NCI-H1092 (cell line): ENCODE measurements around the gene ASB11.
A peak's percentile ranks its signal among the peaks of the same experiment; 100 is the strongest.
"Not testable (repeated sequence)": the region's sequence is repeated elsewhere in the genome, so short reads cannot be mapped to it uniquely, and the experiment has no call there.

Experiments
- DNase-seq: peaks from one replicate; lab custom pipeline; 2025; lab: John Stamatoyannopoulos, UW

Gene ASB11

DNA sequence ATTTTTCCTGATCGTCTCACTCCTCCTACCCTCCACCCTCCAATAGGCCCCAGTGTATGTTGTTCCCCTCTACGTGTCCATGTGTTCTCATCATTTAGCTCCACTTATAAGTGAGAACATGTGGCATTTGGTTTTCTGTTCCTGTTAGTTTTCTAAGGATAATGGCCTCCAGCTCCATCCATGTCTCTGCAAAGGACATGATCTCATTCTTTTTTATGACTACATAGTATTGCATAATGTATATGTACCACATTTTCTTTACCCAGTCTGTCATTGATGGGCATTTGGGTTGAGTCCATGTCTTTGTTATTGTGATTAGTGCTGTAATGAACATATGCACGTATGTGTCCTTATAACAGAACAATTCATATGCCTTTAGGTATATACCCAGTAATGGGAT is 9.5 kb downstream of the ASB11 start:
- DNase-seq = not testable (repeated sequence)

DNA sequence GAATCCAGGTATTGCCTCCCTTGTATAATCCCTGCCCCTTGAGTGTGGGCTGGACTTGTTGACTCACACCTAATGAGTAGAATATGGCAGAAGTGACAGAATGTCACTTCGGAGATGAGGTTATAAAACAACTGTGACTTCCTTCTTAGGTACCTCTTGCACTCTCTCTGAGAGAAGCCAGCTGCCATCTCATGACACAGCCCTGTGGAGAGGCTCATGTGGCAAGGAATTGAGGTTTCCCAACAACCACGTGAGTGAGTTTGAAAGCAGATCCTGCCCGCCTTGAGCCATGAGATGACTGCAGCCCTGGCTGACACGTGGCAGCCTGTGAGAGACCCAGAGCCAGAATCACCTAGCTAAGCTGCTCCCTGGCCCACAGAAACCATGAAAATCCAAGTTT is 13.5 kb downstream of the ASB11 start:
- no peak for DNase-seq

DNA sequence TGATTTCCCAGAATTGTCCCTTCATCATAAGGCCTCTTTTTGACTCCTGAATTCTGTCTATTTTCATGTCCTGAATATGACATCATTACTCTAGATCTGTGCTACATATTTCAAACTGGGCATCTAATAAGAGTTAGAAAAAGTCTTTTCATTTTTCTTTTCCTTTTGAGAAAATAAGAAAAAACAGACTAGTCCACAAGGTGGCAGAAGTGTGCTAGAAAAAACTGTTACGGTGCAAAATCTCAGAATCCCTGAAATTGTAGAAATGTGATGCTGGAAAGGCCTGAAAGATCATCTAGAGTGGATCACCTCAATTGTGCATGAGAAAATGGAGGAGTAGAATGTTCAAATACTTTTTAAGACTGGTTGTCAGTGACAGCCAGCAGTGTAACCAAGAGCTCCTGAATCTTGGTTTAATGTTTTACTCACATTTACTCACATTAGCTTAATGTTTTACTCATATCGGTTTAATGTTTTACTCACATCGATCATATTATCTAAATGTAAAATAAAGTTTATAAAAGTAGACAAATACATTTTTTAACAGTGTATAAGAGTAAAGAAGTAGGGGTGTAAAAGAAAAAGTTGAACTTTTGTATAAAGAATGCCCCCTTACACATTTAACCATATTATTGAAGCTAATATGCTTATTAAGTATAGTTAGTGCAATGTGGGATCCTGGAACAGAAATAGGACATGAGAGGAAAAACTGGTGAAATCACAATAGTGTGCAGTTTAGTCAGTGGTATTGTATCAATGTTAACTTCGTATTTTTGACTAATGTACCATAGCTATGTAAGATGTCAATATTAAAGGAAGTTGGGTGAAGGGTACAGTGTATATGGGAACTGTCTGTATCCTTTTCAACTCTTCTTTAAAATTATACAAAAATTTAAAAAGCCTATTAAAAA is 15.2 kb downstream of the ASB11 start:
- no peak for DNase-seq

DNA sequence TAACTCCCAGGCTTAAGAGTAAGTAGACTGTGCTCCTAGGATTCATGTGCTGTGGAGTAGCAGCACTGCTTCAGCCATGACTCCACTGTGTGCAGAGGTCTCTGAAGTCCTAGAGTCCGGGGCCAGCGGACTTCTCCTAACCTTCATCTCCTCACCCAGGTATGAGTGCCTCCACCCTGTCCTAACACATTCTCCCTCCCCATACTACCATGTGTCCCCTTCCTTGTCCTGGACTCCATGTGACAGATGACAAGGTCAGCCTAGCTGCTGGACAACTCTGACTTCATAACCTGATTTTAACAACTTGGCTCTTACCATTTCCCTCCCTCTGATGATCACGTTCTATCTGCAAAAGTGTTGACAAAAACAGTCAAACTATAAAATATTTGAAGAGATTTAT is 16.7 kb downstream of the ASB11 start:
- no peak for DNase-seq

DNA sequence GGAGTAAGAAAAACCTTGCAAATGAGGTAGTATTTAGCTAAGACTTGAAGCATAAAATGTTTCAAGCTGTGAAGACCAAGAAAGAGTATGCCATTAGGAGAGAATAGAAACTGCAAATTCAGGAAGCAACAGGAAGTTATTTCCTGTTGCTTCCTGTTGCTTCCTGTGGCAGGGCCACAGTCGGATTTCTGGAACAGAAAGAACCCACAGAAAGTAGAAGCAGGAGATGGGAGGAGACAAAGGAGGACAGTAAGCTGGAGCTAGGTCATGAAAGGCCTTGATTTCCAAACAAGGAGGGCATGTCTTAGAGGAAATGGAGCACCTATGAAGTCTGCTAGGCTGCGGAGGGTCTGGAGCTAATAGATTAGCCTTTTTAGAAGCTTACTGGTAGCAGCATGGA is 17.2 kb downstream of the ASB11 start:
- no peak for DNase-seq

DNA sequence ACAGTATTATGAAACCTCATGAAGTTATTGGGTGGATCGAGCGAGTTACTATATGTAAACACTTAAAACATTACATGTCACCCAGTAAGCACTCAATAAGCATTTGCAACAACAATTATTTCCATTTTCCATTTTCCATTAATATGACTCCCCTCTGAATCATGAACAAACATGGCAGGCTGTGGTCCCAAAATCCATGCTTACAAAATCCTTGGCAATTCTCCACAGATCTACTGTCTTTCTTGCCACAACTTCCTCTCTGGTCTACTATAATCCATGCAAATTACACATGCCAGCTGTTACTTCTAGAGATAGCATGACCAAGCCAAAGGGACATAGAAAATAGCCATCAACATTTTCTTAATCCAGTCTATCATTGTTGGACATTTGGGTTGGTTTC is 22.0 kb downstream of the ASB11 start:
- DNase-seq = no peak

DNA sequence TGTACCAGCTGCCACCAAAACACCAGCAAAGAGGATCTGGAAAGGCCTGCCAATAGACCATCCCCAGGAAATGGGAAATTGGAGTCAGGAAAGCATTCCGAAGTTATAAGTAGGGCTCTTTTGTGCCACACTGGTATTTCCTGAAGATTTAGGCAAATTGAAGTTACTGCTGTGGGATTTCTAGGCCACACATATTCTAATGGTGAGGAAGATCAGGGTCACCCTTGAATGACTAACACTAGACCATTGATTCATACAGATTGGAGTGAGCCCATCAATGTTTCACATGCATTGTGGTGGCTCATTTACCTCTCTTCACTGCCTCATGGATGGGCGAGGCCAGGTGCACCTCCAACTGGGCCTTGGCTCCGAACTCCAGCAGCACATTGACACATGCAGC is 22.6 kb downstream of the ASB11 start:
- no peak for DNase-seq

DNA sequence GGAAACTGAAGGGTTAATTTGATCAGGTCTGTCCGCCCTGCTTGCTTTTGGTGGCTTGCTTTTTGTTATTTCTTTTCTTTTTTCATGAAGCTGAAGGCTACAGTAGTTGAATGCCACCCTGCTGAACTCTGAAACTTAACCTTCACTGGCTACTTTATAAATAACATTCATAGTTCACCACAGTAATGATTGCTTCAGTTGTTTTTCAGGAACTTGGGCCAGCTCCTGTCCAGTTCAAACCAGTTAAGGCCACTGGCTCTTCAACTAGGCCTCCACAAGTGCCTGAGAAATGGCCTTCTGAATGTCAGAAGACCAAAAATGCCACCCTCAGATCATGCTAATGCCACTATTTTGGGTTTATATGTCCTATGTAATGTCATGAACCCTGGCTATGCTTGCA is 37.8 kb downstream of the ASB11 start:
- DNase-seq = no peak

DNA sequence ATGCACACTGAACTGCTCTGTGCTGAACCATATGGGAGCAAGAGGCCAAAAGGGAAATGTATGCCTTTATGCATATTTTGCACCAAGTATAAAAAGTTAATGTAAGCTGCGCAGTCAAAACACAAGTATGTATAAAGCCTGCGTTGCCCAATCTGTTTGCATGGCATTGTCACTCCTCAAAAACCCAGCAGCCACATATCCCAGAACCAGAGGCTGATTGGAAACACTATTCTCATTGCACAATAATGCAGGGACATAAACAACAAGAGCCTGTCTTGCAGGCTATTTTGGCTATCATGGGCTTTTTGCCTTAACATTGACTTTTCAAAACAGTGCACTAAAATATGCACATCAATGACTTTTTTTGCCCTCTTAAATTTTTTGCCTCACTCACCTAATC is 40.5 kb downstream of the ASB11 start:
- DNase-seq = no peak

DNA sequence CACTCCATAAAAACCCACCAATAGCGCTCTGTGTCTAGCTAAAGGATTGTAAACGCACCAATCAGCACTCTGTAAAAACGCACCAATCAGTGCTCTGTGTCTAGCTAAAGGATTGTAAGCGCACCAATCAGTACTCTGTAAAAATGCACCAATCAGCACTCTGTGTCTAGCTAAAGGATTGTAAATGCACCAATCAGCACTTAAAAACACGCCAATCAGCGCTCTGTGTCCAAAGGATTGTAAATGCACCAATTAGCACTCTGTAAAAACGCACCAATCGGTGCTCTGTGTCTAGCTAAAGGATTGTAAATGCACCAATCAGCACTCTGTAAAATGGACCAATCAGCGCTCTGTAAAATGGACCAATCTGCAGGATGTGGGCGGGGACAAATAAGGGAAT is 42.2 kb downstream of the ASB11 start:
- DNase-seq = not testable (repeated sequence)

DNA sequence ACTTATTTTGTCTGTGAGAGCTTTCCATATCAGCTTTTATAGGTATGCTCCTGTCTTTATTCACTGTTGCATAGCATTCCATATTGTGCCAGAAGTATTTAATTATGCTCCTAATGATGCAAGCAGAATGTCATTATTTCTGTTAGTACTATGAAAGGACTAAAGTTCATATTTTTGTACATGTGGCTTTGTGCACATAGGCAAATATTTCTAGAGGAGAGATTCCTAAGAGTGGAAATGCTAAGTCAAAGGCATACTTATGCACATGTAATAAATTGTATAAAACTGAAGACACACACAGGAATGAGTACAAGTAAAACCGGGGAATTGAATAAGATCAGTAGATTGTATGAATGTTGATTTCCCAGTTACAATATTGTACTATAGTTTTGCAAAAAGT is 43.7 kb downstream of the ASB11 start:
- DNase-seq = no peak

DNA sequence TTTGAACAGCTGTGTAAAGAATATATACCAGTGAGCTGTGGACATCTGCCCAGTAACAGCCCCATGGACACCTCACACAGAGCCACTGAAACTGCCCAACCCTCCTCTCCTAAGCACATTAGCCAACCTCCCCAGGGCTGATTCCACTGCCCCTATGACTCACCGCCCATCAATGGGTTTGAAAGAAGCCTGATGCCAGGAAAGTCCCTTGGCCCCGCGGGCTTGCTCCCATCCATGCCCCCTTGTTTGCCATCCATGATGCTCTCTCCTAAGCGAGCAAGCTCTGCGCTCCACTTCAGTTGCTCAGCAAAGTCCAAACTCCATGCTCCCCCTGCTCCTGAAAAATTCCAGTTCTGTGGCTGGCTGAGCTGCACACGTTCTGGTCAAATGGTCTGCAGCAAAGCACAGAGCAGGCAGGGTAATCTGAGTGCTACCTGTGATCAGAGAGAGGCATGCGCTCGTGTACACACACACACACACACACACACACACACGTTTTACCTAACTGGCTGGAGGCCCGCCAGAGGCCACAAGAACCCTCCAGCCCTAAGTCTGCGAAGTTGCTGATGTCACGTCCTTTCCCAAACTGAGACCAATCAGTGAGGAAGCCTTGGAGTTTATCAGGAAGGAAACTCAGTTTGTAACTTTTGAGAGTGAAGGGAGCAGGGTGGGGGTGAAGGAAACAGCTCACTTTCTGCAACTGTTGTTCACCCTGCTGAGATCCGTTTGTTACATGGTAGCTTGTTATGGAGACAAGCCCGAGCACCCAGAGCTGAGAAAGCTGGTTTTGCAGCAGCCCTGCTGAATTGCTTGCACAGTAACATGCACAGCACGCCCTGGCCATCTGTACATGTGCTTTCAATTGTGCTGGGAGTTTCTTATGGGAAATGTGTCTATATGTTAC is 45.6 kb downstream of the ASB11 start, which contains the start of gene ASB9:
Gene ASB9, minus strand, starts transcription at position 466 of the 904 bp plus-strand sequence. Its CDS starts 209 bp downstream, at position 257.
- no peak for DNase-seq

DNA sequence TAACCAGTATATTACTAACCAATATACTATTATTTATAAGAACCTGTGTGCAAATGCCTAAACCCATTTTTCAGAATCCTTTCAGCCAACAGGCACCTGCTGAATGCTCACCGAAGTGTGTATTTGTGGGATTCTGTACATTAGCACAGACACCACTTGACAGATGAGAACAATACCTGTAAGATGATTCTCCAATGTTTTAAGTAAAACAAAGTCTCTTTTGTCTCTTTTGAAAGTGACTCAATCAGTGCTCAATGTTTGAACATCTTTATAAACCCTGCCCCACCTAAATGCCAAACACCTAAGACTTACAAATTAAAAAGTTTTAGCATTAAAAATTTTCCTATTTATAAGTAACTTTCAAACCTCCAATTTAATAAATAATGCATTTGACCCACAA is 46.3 kb downstream of the ASB11 start:
- no peak for DNase-seq

DNA sequence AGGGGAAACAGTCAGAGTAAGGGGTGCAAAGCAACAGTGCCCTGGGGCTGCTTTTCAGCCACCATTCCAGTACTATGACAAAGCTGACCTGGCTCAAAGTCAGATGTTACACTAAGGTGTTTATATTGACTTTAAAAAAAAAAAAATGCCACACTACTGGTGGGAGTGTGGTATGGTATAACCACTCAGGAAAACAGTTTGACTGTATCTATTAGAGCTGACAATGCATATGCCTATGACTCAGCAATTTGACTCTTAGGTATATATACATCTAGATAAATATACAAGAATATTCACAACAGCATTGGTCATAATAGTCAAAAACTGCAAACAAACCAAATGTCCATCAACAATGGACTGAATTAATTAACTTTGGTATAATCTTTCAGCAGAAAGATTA is 60.6 kb downstream of the ASB11 start:
- DNase-seq = no peak

DNA sequence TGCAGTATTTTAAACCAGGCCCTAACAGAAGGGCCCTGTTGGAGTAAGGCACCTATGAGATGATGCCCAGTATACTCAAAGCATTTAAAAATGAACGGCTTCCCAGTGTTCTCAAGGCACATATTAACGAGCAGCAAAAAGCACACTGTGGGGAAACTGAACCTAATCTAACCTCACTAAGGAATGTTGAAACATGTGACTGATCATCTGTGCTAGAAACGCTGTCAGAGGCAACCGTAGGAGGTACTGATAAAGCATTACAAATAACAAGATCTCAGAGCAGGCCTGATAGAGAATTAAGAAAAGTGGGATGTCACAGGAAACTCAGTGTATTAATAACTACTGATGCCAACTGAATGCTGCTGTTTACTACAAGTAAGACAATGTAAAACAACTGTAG is 69.5 kb downstream of the ASB11 start:
- no peak for DNase-seq

DNA sequence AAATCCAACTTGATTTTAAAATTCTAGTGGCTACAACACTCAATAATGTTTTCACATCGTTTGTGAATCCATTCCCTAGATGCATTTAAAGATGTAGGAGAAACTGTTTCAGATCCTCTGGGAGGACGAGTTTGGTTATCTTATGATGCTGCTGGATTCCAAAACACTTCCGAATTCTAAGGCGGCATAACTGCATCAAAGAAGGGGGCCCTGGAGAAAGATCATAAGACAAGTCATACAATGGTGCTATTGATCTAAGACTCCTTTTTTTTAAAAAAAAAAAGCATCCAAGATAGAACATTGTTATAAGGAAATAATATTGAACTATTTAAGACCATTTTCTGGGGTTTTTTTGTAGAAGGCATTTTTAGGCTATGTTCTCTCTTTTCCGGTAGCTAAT is 71.0 kb downstream of the ASB11 start:
- DNase-seq = no peak

DNA sequence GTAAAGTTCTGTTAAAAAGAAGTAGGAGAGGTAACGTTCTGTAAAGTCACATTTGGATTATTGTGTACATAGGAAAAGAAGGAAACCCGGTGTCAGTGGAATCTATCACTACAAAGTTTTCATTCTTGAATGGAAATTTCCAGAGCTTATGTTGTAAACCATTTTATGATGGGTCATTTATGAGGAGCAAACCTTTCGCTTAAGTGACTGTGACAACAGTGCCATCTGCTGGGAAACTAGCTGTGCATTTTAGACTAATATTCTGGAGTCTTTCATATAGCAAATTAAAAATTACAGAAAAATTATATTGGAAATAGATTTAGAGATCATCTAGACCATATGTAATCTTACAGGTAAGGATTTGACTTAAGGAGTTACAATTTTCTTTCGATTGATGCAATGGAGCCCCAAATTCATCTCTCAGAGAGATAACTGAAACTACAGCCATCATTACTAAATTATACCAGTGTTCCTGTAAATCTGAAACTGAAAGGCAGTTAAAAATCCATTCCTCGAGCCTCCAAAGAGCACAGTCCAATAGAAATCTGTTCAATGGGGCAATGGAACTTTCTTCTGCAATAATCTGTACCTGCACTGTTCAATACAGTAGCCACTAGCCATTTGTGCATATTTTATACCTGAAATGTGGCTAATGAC is 72.4 kb downstream of the ASB11 start:
- DNase-seq = peak; percentile 46

DNA sequence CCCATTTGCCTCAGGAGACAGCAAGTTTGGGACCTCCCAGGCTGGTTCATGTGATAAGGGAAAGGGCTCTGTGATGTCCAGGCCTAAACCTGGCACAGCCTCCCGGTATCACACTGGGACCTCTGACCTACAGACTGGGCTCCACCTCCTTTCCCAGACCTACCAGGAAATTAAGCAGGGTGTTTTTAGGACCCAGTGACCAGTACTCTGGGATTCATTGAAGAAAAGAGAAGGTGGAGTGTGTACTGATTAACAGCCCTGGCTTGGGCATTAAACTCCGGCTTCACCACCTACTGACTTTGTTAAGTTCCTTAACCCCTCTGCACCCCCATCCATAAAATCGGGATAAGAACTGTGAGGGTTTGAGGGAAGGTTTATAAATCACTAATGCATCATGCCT is 74.1 kb downstream of the ASB11 start:
- DNase-seq = no peak

DNA sequence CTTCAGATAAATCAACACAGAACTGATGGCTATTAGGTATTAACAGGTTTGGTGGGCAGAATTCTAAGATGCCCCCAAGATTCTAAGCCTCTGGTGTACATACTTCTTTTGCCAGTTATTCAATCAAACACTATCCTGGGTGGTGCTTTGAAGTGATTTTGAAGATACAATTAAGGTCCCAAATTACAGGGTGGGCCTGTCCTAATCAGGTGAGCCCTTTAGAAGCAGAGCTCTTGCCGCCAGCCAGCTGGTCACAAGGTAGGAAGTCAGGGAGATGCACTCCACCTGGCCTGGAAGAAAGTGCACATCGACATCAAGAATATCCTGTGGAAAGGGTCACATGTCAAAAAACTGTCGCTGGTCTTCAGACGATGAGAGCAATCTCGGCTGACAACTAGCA is 75.0 kb downstream of the ASB11 start:
- DNase-seq = no peak

DNA sequence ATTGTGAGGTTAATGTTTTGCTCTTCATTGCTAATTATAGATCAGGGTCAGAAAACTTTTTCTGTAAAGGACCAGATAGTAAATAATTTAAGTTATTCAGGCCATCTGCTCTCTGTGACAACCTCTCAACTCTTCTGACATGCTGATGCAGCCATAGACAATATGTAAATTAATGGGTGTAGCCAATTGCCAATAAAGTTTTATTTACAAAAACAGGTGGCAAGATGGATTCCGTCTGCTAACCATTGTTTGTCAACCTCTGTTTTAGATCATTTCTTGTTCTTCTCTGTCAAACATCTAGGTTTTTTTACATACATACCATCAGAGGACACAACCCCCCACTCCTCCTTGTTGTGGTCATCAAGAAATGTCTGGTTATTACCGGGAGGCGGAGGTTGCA is 79.3 kb downstream of the ASB11 start:
- no peak for DNase-seq

DNA sequence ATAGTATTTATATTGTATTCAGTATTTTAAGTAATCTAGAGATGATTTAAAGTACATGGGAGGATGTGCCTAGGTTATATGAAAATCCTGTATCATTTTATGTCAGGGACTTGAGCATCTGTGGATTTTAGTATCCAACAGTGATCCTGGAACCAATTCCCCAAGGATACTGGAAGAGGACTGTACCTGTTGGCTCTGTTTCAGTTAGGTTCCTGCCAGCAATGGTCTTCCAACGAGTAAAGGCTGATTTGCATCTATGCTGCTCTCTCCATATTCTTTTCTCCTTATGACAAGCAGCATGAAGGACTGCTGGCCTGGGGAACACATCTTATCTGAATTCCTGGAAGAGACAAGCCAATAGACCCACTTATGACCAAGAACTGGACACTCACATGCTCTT is 80.4 kb downstream of the ASB11 start:
- DNase-seq = no peak

DNA sequence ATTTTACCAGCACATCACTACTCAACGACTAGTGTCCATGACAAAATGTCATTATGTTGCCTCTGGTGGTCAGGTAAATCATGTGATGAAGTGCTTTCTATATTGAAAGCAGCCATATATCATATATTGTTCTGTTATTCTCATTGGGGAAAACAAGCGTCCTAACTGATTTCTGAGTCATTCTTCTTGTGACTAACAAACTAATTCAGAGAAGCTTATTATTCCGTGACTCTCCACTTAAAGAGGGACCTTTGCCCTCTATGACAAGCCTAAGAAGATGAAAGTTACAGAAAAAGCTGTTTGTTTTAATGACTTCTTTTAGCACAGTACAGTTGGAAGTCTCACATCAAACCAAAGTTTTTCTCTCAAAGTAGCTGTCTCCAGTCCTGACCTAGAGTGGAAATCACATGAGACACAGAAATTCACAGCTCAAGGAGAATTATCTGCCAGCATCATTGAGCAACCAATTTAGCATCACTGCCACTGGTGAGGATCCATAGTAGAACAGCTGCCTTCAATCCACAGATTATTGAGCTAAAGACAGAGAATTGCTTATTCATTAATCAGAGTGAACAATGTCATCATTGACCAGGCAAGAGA is 81.9 kb downstream of the ASB11 start:
- DNase-seq = no peak
